C4-2B (cell line): ENCODE data around the gene LITAFD.

Source experiments
- CTCF ChIP-seq: fragments of 450-650 bp; conservative IDR thresholded peaks from 2 replicates; pipeline ENCODE4 v1.5.1; 2017; ENCODE audit warnings: mild to moderate bottlenecking
- ZFX ChIP-seq: fragments of 450-650 bp; IDR thresholded peaks from 2 replicates; pipeline ENCODE4 v1.6.1; 2017

GRCh38 chr16:8853150-8853549, 29.0 kb upstream of the LITAFD start:
- TF ChIP-seq CTCF (no peak), ZFX (no peak)
